HG03575 (cell line): ENCODE data around the gene TSPAN15.
"Not testable (repeated sequence)": the region's sequence is repeated elsewhere in the genome, so short reads cannot be mapped to it uniquely, and the experiment has no call there.

ENCODE experiments used
- ATAC-seq: cut with Tn5 transposase; IDR thresholded peaks from one replicate; pipeline ENCODE4 v1.9.1; 2021; ENCODE audit not compliant: unreplicated experiment, insufficient number of reproducible peaks, low FRiP score; ENCODE audit errors: extremely low read depth

The TSPAN15 gene

GRCh38 chr10:69506834-69507713 lies 55.8 kb downstream of the TSPAN15 start:
- ATAC-seq = no peak

GRCh38 chr10:69508738-69509340 lies 57.6 kb downstream of the TSPAN15 start:
- ATAC-seq = no peak

GRCh38 chr10:69512901-69513300 lies 61.6 kb downstream of the TSPAN15 start:
- no peak for ATAC-seq

- ATAC-seq = no peak
Measured at GRCh38 chr10:69513617-69514016, 62.4 kb downstream of the TSPAN15 start.

- no peak for ATAC-seq
Measured at GRCh38 chr10:69515699-69516259, 64.5 kb downstream of the TSPAN15 start.

GRCh38 chr10:69516316-69516715 lies 65.1 kb downstream of the TSPAN15 start:
- ATAC-seq = no peak

- no peak for ATAC-seq
Measured at GRCh38 chr10:69516796-69517195, 65.5 kb downstream of the TSPAN15 start.

GRCh38 chr10:69517271-69517848 lies 66.1 kb downstream of the TSPAN15 start:
- no peak for ATAC-seq

- no peak for ATAC-seq
Measured at GRCh38 chr10:69527961-69528360, 76.7 kb downstream of the TSPAN15 start.

- ATAC-seq = no peak
Measured at GRCh38 chr10:69533658-69534057, 82.4 kb downstream of the TSPAN15 start.

GRCh38 chr10:69536521-69536920 lies 85.3 kb downstream of the TSPAN15 start:
- not testable (repeated sequence) for ATAC-seq

- no peak for ATAC-seq
Measured at GRCh38 chr10:69537449-69537848, 86.2 kb downstream of the TSPAN15 start.

- ATAC-seq = no peak
Measured at GRCh38 chr10:69538461-69538860, 87.2 kb downstream of the TSPAN15 start.

- ATAC-seq = no peak
Measured at GRCh38 chr10:69541463-69541862, 90.2 kb downstream of the TSPAN15 start.

GRCh38 chr10:69549959-69550358 lies 98.7 kb downstream of the TSPAN15 start:
- no peak for ATAC-seq

- no peak for ATAC-seq
Measured at GRCh38 chr10:69552268-69552667, 101.0 kb downstream of the TSPAN15 start.

- ATAC-seq = no peak
Measured at GRCh38 chr10:69553328-69553727, 102.1 kb downstream of the TSPAN15 start.

GRCh38 chr10:69554611-69555010 lies 103.3 kb downstream of the TSPAN15 start:
- no peak for ATAC-seq
